Naive thymus-derived CD4-positive, alpha-beta T cell (primary cell): Measurements from ENCODE around the gene B3GAT3. TPM values are rescaled to one million over a fixed set of nuclear protein-coding genes. Genes with fewer than 3 reads are reported as not detected.
A peak's percentile ranks its signal among the peaks of the same experiment; 100 is the strongest.

Source experiments
- ATAC-seq: fragments of 150-1000 bp; cut with Tn5 transposase; 2 replicates; pipeline ENCODE4 v1.10.0; 2021; ENCODE audit warnings: mild to moderate bottlenecking, moderate library complexity
- CTCF ChIA-PET: fragments of 350-600 bp; sonication (Branson Sonifier 250); formaldehyde crosslinking; loops from one replicate; lab custom pipeline; 2021; ENCODE audit warnings: antibody characterized with exemption; lab: Charles Lee
- POLR2A ChIA-PET: fragments of 350-600 bp; sonication (Branson Sonifier 250); formaldehyde crosslinking; loops from one replicate; lab custom pipeline; 2021; ENCODE audit warnings: antibody characterized with exemption, inconsistent platforms; lab: Charles Lee
- DNase-seq, 9 donors: peaks; one replicate each; pipeline versions ENCODE4 v3.0.0 to v3.0.0-alpha.2; 2020 to 2022; ENCODE audit warnings: mixed read lengths in 1 of 9
- H3K27ac ChIP-seq: one replicate; pipeline ENCODE4 v1.7.0; 2013; ENCODE audit warnings: mild to moderate bottlenecking, low read depth, low read length, moderate library complexity
- H3K27me3 ChIP-seq, 2 donors: one replicate each; pipeline ENCODE4 v1.7.0; 2013; ENCODE audit warnings: low read length in 2 of 2, mild to moderate bottlenecking in 2 of 2, moderate library complexity in 2 of 2; ENCODE audit not compliant: control insufficient read depth in 2 of 2, insufficient read depth in 2 of 2
- H3K36me3 ChIP-seq, 3 experiments: 1 replicate in 2 of 3; 2 replicates in 1 of 3; pipeline ENCODE4 v1.7.0; 2013; ENCODE audit warnings: low read length in 3 of 3, mild to moderate bottlenecking in 3 of 3, moderate library complexity in 1 of 3; ENCODE audit not compliant: insufficient read depth in 3 of 3, control insufficient read depth in 2 of 3
- H3K4me1 ChIP-seq, 2 donors: one replicate each; pipeline ENCODE4 v1.7.0; 2013; ENCODE audit warnings: low read length in 2 of 2, mild to moderate bottlenecking in 2 of 2, moderate library complexity in 1 of 2; ENCODE audit not compliant: control insufficient read depth in 2 of 2, insufficient read depth in 2 of 2
- H3K4me3 ChIP-seq: 2 replicates; pipeline ENCODE4 v1.7.0; 2013; ENCODE audit warnings: mild to moderate bottlenecking, low read length
- H3K9me3 ChIP-seq, 3 experiments: 1 replicate in 2 of 3; 2 replicates in 1 of 3; pipeline ENCODE4 v1.7.0; 2013; ENCODE audit warnings: low read length in 3 of 3; ENCODE audit not compliant: control insufficient read depth in 2 of 3
- H3K27ac Mint-ChIP-seq, 9 donors: one replicate each; pipeline ENCODE4 v1.8.0; 2020 to 2022; ENCODE audit warnings: mixed read lengths in 9 of 9, mild to moderate bottlenecking in 8 of 9, moderate library complexity in 5 of 9, inconsistent platforms in 2 of 9
- H3K27me3 Mint-ChIP-seq, 5 donors: one replicate each; pipeline ENCODE4 v1.8.0; 2021 to 2022; ENCODE audit warnings: mixed read lengths in 5 of 5, mild to moderate bottlenecking in 1 of 5
- H3K36me3 Mint-ChIP-seq, 5 donors: one replicate each; pipeline ENCODE4 v1.8.0; 2020 to 2022; ENCODE audit warnings: mixed read lengths in 5 of 5, mild to moderate bottlenecking in 3 of 5, inconsistent platforms in 1 of 5
- H3K4me1 Mint-ChIP-seq, 7 donors: one replicate each; pipeline ENCODE4 v1.8.0; 2020 to 2022; ENCODE audit warnings: mixed read lengths in 7 of 7, mild to moderate bottlenecking in 3 of 7, inconsistent platforms in 1 of 7
- H3K4me3 Mint-ChIP-seq, 10 donors: one replicate each; pipeline ENCODE4 v1.8.0; 2020 to 2022; ENCODE audit warnings: mild to moderate bottlenecking in 10 of 10, mixed read lengths in 10 of 10, moderate library complexity in 6 of 10, inconsistent platforms in 2 of 10
- H3K9me3 Mint-ChIP-seq, 11 donors: one replicate each; pipeline ENCODE4 v1.8.0; 2020 to 2022; ENCODE audit warnings: mixed read lengths in 11 of 11, mild to moderate bottlenecking in 4 of 11, inconsistent platforms in 1 of 11, moderate library complexity in 1 of 11
- intact Hi-C, 2 donors: fragments of 100-400 bp; cut with micrococcal nuclease; formaldehyde crosslinking; loops; one replicate each; pipeline ENCODE4 v1.15.1; 2023
- polyA plus RNA-seq, 2 donors: library from polyadenylated mRNA; unstranded; fragments of 300-500 nt; fragmentation: Illumina TruSeq; gene quantifications; one replicate each; pipeline ENCODE4 v1.2.3, GENCODE V29; 2021
- total RNA-seq, 6 experiments: library from RNA in 5 of 6; stranded (reverse) in 5 of 6; gene quantifications; 1 replicate in 5 of 6; 2 replicates in 1 of 6; pipeline ENCODE4 v1.2.3 and lab custom pipeline; 2021 to 2026

The B3GAT3 gene
- total and polyA plus RNA-seq, 7 experiments from 2014 or later: 35.0 to 78.1 (median 64.4) TPM

- H3K27ac Mint-ChIP-seq: peak overlapping the region in 1 of 9 donors; percentile 48
- H3K4me1 Mint-ChIP-seq: peaks cover 12 to 47% (median 42%) of the 10 kb centered on the region in 7 donors
- ChIA-PET CTCF (interaction anchor here (0.8 to 2.2 kb wide), 4 partner anchors 10 to 58 kb away, joined by 3 to 6 read pairs (median 4); partner anchors contain the start of genes EML3 and ROM1), POLR2A (interaction anchor here (0.7 to 21.6 kb wide), 10 partner anchors 12 to 60 kb away, joined by 3 to 332 read pairs (median 18); partner anchors contain the start of genes BSCL2, C11orf98, CSKMT and GNG3)
- ATAC-seq: no peak
- DNase-seq: no peak
- H3K9me3 Mint-ChIP-seq: no peaks in the 10 kb centered on the region
- H3K4me3 ChIP-seq: no peak overlapping the region
- no peaks in the 10 kb centered on the region for H3K27me3 ChIP-seq
- no peaks in the 10 kb centered on the region for H3K9me3 ChIP-seq
- H3K4me1 ChIP-seq: peaks cover 18 to 33% of the 10 kb centered on the region in 2 donors
- no peak overlapping the region for H3K27ac ChIP-seq
- peaks cover 0 to 20% (median 0%) of the 10 kb centered on the region in 5 donors for H3K36me3 Mint-ChIP-seq
- H3K27me3 Mint-ChIP-seq: no peaks in the 10 kb centered on the region
- peaks cover 0 to 37% (median 4%) of the 10 kb centered on the region in 3 experiments for H3K36me3 ChIP-seq
- intact Hi-C loops: loop anchor here in 1 of 2 donors (2.0 kb wide), 4 partner anchors 17 to 55 kb away; partner anchors contain the start of genes C11orf98, CSKMT, EML3 and MTA2
- peak overlapping the region in 1 of 10 donors; percentile 12 for H3K4me3 Mint-ChIP-seq
Observed at GRCh38 chr11:62647609-62648005, 25.8 kb upstream of the B3GAT3 start.

- Mint-ChIP-seq H3K4me3 (peak overlapping the region; percentile 94 to 99 (median 98)), H3K27me3 (no peaks in the 10 kb centered on the region), H3K9me3 (no peaks in the 10 kb centered on the region), H3K4me1 (peaks cover 6 to 44% (median 36%) of the 10 kb centered on the region in 7 donors), H3K36me3 (peaks cover 0 to 21% (median 0%) of the 10 kb centered on the region in 5 donors), H3K27ac (peak overlapping the region; percentile 92 to 98 (median 96))
- DNase-seq (no peak), ATAC-seq (no peak)
- H3K4me3 ChIP-seq: peak overlapping the region; percentile 84
- H3K4me1 ChIP-seq: peaks cover 13 to 28% of the 10 kb centered on the region in 2 donors
- H3K27ac ChIP-seq: peak overlapping the region; percentile 97
- CTCF ChIA-PET: interaction anchor here (1.0 to 2.2 kb wide), 3 partner anchors 8 to 34 kb away, joined by 4 to 6 read pairs (median 5); partner anchors contain the start of genes EML3 and ROM1
- H3K9me3 ChIP-seq: no peaks in the 10 kb centered on the region
- H3K27me3 ChIP-seq: no peaks in the 10 kb centered on the region
- POLR2A ChIA-PET: interaction anchor here (0.6 to 21.6 kb wide), 22 partner anchors 8 to 209 kb away, joined by 3 to 332 read pairs (median 6); partner anchors contain the start of genes B3GAT3, BSCL2, C11orf98 and CSKMT
- intact Hi-C loops: loop anchor here (1.0 to 2.0 kb wide), 11 partner anchors 18 to 80 kb away; partner anchors contain the start of genes C11orf98 (in 2 of the 2), CSKMT (in 2 of the 2), EML3 (in 2 of the 2) and HNRNPUL2 (in 2 of the 2)
- H3K36me3 ChIP-seq: peaks cover 0 to 37% (median 4%) of the 10 kb centered on the region in 3 experiments
Observed at GRCh38 chr11:62646825-62647608, 25.2 kb upstream of the B3GAT3 start.

- POLR2A ChIA-PET: interaction anchor here (0.6 to 21.6 kb wide), 27 partner anchors 9 to 1621 kb away, joined by 3 to 332 read pairs (median 5); partner anchors contain the start of genes B3GAT3, BSCL2, C11orf98 and CSKMT
- CTCF ChIA-PET: interaction anchor here (0.7 to 1.0 kb wide), 3 partner anchors 9 to 23 kb away, joined by 3 to 4 read pairs (median 3); partner anchors contain the start of genes C11orf98 and CSKMT
- Mint-ChIP-seq H3K27ac (peak within 1 kb of the TSS; percentile 92 to 98 (median 96)), H3K9me3 (no peaks in the 10 kb centered on the region), H3K36me3 (peaks cover 0 to 21% (median 0%) of the 10 kb centered on the region in 5 donors), H3K4me3 (peak within 1 kb of the TSS; percentile 94 to 99 (median 98)), H3K27me3 (no peaks in the 10 kb centered on the region), H3K4me1 (peaks cover 6 to 44% (median 37%) of the 10 kb centered on the region in 7 donors)
- ATAC-seq (peak; percentile 99), DNase-seq (peak; percentile 89 to 99 (median 97))
- no peaks in the 10 kb centered on the region for H3K9me3 ChIP-seq
- H3K27me3 ChIP-seq: no peaks in the 10 kb centered on the region
- peaks cover 6 to 25% of the 10 kb centered on the region in 2 donors for H3K4me1 ChIP-seq
- peaks cover 0 to 37% (median 4%) of the 10 kb centered on the region in 3 experiments for H3K36me3 ChIP-seq
- H3K27ac ChIP-seq: peak within 1 kb of the TSS; percentile 97
- intact Hi-C loops: loop anchor here (1.0 to 2.0 kb wide), 12 partner anchors 7 to 81 kb away; partner anchors contain the start of genes C11orf98 (in 2 of the 2), CSKMT (in 2 of the 2), EML3 (in 2 of the 2) and HNRNPUL2 (in 2 of the 2)
- peak within 1 kb of the TSS; percentile 84 for H3K4me3 ChIP-seq
Observed at GRCh38 chr11:62645946-62646824, 24.4 kb upstream of the B3GAT3 start, which contains the start of gene GANAB. Gene GANAB, minus strand, starts transcription at chr11:62646613. Its CDS starts 14 bp downstream, at chr11:62646599.

GRCh38 chr11:62645671-62645945 lies 23.8 kb upstream of the B3GAT3 start:
- Mint-ChIP-seq H3K4me3 (peak overlapping the region; percentile 94 to 99 (median 98)), H3K27me3 (no peaks in the 10 kb centered on the region), H3K9me3 (peaks cover 0 to 2% (median 0%) of the 10 kb centered on the region in 11 donors), H3K4me1 (peaks cover 10 to 46% (median 40%) of the 10 kb centered on the region in 7 donors), H3K27ac (peak overlapping the region; percentile 92 to 98 (median 96)), H3K36me3 (peaks cover 0 to 23% (median 4%) of the 10 kb centered on the region in 5 donors)
- H3K9me3 ChIP-seq: no peaks in the 10 kb centered on the region
- ATAC-seq (no peak), DNase-seq (peak in 1 of 9 donors; percentile 23)
- peaks cover 6 to 30% of the 10 kb centered on the region in 2 donors for H3K4me1 ChIP-seq
- H3K27ac ChIP-seq: peak overlapping the region; percentile 97
- ChIA-PET CTCF (interaction anchor here (0.7 to 0.8 kb wide), 3 partner anchors 19 to 211 kb away, joined by 3 read pairs; partner anchors contain the start of genes C11orf98 and CSKMT), POLR2A (interaction anchor here (0.6 to 21.6 kb wide), 21 partner anchors 9 to 1622 kb away, joined by 3 to 332 read pairs (median 7); partner anchors contain the start of genes B3GAT3, BSCL2, C11orf98 and CSKMT)
- peaks cover 0 to 37% (median 4%) of the 10 kb centered on the region in 3 experiments for H3K36me3 ChIP-seq
- intact Hi-C loops: loop anchor here in 1 of 2 donors (1.0 kb wide), 1 partner anchor 8 kb away; the partner anchor contains the start of gene INTS5
- no peaks in the 10 kb centered on the region for H3K27me3 ChIP-seq
- H3K4me3 ChIP-seq: peak overlapping the region; percentile 84

- H3K4me1 Mint-ChIP-seq: peaks cover 18 to 54% (median 45%) of the 10 kb centered on the region in 7 donors
- H3K9me3 Mint-ChIP-seq: peaks cover 0 to 4% (median 0%) of the 10 kb centered on the region in 11 donors
- intact Hi-C loops: no loop called here
- peaks cover 4 to 28% (median 10%) of the 10 kb centered on the region in 5 donors for H3K36me3 Mint-ChIP-seq
- peaks cover 4 to 33% (median 5%) of the 10 kb centered on the region in 3 experiments for H3K36me3 ChIP-seq
- H3K27ac Mint-ChIP-seq: peak overlapping the region in 6 of 9 donors; percentile 42 to 75 (median 62)
- no peak overlapping the region for H3K4me3 ChIP-seq
- H3K27me3 ChIP-seq: no peaks in the 10 kb centered on the region
- ChIA-PET CTCF (interaction anchor here (0.6 kb wide), 1 partner anchor 102 kb away, joined by 3 read pairs; no protein-coding TSS in a partner anchor), POLR2A (interaction anchor here (0.6 to 21.6 kb wide), 15 partner anchors 9 to 1627 kb away, joined by 3 to 332 read pairs (median 7); partner anchors contain the start of genes B3GAT3, BSCL2, C11orf98 and CSKMT)
- H3K4me3 Mint-ChIP-seq: peak overlapping the region; percentile 7 to 99 (median 52)
- ATAC-seq (no peak), DNase-seq (no peak)
- H3K27me3 Mint-ChIP-seq: no peaks in the 10 kb centered on the region
- no peak overlapping the region for H3K27ac ChIP-seq
- peaks cover 10 to 41% of the 10 kb centered on the region in 2 donors for H3K4me1 ChIP-seq
- H3K9me3 ChIP-seq: no peaks in the 10 kb centered on the region
Observed at GRCh38 chr11:62644220-62644619, 22.4 kb upstream of the B3GAT3 start.
